Liver (tissue), 9 donors: ENCODE results near the gene PKD1L1. TPM values are rescaled to one million over a fixed set of nuclear protein-coding genes. Genes with fewer than 3 reads are reported as not detected.
"Not testable (repeated sequence)": the region's sequence is repeated elsewhere in the genome, so short reads cannot be mapped to it uniquely, and the experiment has no call there.

ENCODE experiments used
- DNase-seq: peaks from one replicate; pipeline ENCODE4 v3.0.0-alpha.2; 2017; ENCODE audit warnings: low spot score
- H3K27ac ChIP-seq, 2 donors: one replicate each; pipeline ENCODE4 v1.7.0; 2013; ENCODE audit warnings: inconsistent platforms in 2 of 2, low read length in 2 of 2, control low read depth in 1 of 2, low read depth in 1 of 2, mild to moderate bottlenecking in 1 of 2
- H3K27me3 ChIP-seq, 4 donors: one replicate each; pipeline versions ENCODE4 v1.6.1 to v1.7.0; 2013; ENCODE audit warnings: low read length in 3 of 4, inconsistent platforms in 1 of 4, mild to moderate bottlenecking in 1 of 4, moderate library complexity in 1 of 4; ENCODE audit not compliant: control insufficient read depth in 4 of 4, insufficient read depth in 4 of 4
- H3K36me3 ChIP-seq, 4 donors: one replicate each; pipeline versions ENCODE4 v1.6.1 to v1.7.0; 2013; ENCODE audit warnings: low read length in 3 of 4, mild to moderate bottlenecking in 3 of 4, low read depth in 1 of 4, moderate library complexity in 1 of 4; ENCODE audit not compliant: control insufficient read depth in 4 of 4, insufficient read depth in 3 of 4
- H3K4me1 ChIP-seq, 4 donors: one replicate each; pipeline versions ENCODE4 v1.6.1 to v1.7.0; 2013; ENCODE audit warnings: low read length in 3 of 4, mild to moderate bottlenecking in 3 of 4, moderate library complexity in 1 of 4; ENCODE audit not compliant: control insufficient read depth in 4 of 4, insufficient read depth in 4 of 4
- H3K4me3 ChIP-seq, 3 donors: one replicate each; pipeline versions ENCODE4 v1.6.1 to v1.7.0; 2013; ENCODE audit warnings: low read length in 3 of 3, control low read depth in 1 of 3, low read depth in 1 of 3, mild to moderate bottlenecking in 1 of 3
- H3K9ac ChIP-seq, 2 donors: one replicate each; pipeline ENCODE4 v1.7.0; 2013; ENCODE audit warnings: low read length in 2 of 2, mild to moderate bottlenecking in 2 of 2, moderate library complexity in 2 of 2, control low read depth in 1 of 2, low read depth in 1 of 2
- H3K9me3 ChIP-seq, 4 donors: one replicate each; pipeline versions ENCODE4 v1.6.1 to v1.7.0; 2013; ENCODE audit warnings: low read length in 3 of 4; ENCODE audit not compliant: control insufficient read depth in 4 of 4
- ATF3 ChIP-seq: IDR thresholded peaks from 2 replicates; pipeline ENCODE4 v1.6.1; 2016; ENCODE audit warnings: antibody characterized with exemption
- CTCF ChIP-seq: fragments of 150-350 bp; IDR thresholded peaks from 2 replicates; pipeline ENCODE4 v1.5.1; 2017; ENCODE audit warnings: improper control_type of control experiment, low read depth, low read length; ENCODE audit not compliant: missing input control
- EGR1 ChIP-seq, 2 donors: IDR thresholded peaks; 2 replicates each; pipeline ENCODE4 v1.6.1; 2016 to 2018; ENCODE audit warnings: antibody characterized with exemption in 2 of 2, low read depth in 2 of 2
- FOXA1 ChIP-seq: IDR thresholded peaks from 2 replicates; pipeline ENCODE4 v1.6.1; 2016; ENCODE audit warnings: antibody characterized with exemption
- GABPA ChIP-seq, 2 donors: IDR thresholded peaks in 1 of 2; conservative IDR thresholded peaks in 1 of 2; 2 replicates each; pipeline ENCODE4 v1.6.1; 2016; ENCODE audit warnings: antibody characterized with exemption in 2 of 2, mild to moderate bottlenecking in 1 of 2, moderate library complexity in 1 of 2
- HNF4A ChIP-seq, 2 donors: conservative IDR thresholded peaks; 2 replicates each; pipeline ENCODE4 v1.6.1; 2016; ENCODE audit warnings: antibody characterized with exemption in 2 of 2, mild to moderate bottlenecking in 2 of 2
- HNF4G ChIP-seq: IDR thresholded peaks from 2 replicates; pipeline ENCODE4 v1.6.1; 2016; ENCODE audit warnings: antibody characterized with exemption
- JUND ChIP-seq, 2 donors: IDR thresholded peaks; 2 replicates each; pipeline ENCODE4 v1.6.1; 2016; ENCODE audit warnings: antibody characterized with exemption in 2 of 2
- NR2F2 ChIP-seq: IDR thresholded peaks from 2 replicates; pipeline ENCODE4 v1.6.1; 2016; ENCODE audit warnings: antibody characterized with exemption
- RAD21 ChIP-seq, 2 donors: IDR thresholded peaks; 2 replicates each; pipeline ENCODE4 v1.6.1; 2016; ENCODE audit warnings: antibody characterized with exemption in 2 of 2, mild to moderate bottlenecking in 2 of 2
- RXRA ChIP-seq, 2 donors: IDR thresholded peaks; 2 replicates each; pipeline ENCODE4 v1.6.1; 2017 to 2018; ENCODE audit warnings: antibody characterized with exemption in 2 of 2, mild to moderate bottlenecking in 1 of 2
- TAF1 ChIP-seq: conservative IDR thresholded peaks from 2 replicates; pipeline ENCODE4 v1.6.1; 2016; ENCODE audit warnings: antibody characterized with exemption, mild to moderate bottlenecking
- YY1 ChIP-seq: IDR thresholded peaks from 2 replicates; pipeline ENCODE4 v1.6.1; 2016; ENCODE audit warnings: antibody characterized with exemption, mild to moderate bottlenecking
- ZBTB33 ChIP-seq: IDR thresholded peaks from 2 replicates; pipeline ENCODE4 v1.6.1; 2016; ENCODE audit warnings: antibody characterized with exemption
- WGBS: extraction: QIAGEN DNeasy Blood & Tissue Kit; methylation state at CpG from one replicate; pipeline ENCODE4 v1.1.7; 2013; 5-methylcytosine and 5-hydroxymethylcytosine counted together
- polyA plus RNA-seq, 2 donors: library from polyadenylated mRNA; stranded (reverse) in 1 of 2; unstranded in 1 of 2; fragments of 200-250 nt in 1 of 2; fragments of >200 nt in 1 of 2; fragmentation: Nextera tagmentation in 1 of 2; extraction: Ambion mirVana in 1 of 2; gene quantifications; one replicate each; pipeline versions ENCODE4 v1.2.1 to v1.2.3, GENCODE V29; 2013 to 2015
- total RNA-seq, 2 donors: library from RNA; depleted of rRNA; stranded (reverse); fragments of >200 nt; gene quantifications; one replicate each; pipeline ENCODE4 v1.2.3, GENCODE V29; 2014
- TF ChIP-seq, protein P1 (sequence below): IDR thresholded peaks from 2 replicates; pipeline ENCODE4 v1.6.1; 2016; ENCODE audit warnings: antibody characterized with exemption
- TF ChIP-seq, protein P2 (sequence below): IDR thresholded peaks from 2 replicates; pipeline ENCODE4 v1.6.1; 2016; ENCODE audit warnings: antibody characterized with exemption, mild to moderate bottlenecking
- donor health status: healthy.
- donor health status: healthy.
- donor health status: healthy.
- donor health status: healthy.
- donor health status: healthy.

The PKD1L1 gene
- total and polyA plus RNA-seq, 4 donors, result 0.08 to 0.25 (median 0.11) TPM

DNA sequence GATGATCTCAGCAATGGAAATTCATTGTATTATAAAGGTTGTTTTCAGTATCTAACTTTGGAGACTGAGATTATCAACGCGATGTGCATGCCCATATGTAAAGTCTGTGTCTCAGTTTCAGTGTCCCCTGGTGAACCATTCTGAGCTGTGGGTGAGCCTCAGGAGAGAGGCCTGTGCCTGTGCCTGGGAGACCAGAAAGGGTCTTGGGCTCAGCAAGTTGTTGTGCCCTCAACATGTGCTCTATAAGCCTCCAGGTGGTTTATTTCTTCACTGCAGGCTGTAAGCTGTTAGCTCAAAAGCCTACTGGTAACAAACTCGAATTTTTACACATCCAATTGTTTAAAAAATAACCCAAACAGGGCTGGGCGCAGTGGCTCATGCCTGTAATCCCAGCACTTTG, 151.9 kb downstream of the PKD1L1 start:
- Histone ChIP-seq H3K4me3 (no peak overlapping the region), H3K36me3 (no peaks in the 10 kb centered on the region), H3K4me1 (no peaks in the 10 kb centered on the region), H3K9ac (no peak overlapping the region), H3K27ac (no peak overlapping the region), H3K9me3 (no peaks in the 10 kb centered on the region), H3K27me3 (no peaks in the 10 kb centered on the region)
- TF ChIP-seq ATF3, result no peak
- TF ChIP-seq YY1, result no peak
- no peak for TF ChIP-seq HNF4A (conservative IDR thresholded peaks at IDR 0.05)
- TF ChIP-seq RAD21 (IDR thresholded peaks at IDR 0.05), result no peak
- TF ChIP-seq, protein P1, sequence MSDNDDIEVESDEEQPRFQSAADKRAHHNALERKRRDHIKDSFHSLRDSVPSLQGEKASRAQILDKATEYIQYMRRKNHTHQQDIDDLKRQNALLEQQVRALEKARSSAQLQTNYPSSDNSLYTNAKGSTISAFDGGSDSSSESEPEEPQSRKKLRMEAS, result no peak
- no peak for TF ChIP-seq EGR1 (IDR thresholded peaks at IDR 0.05; ENCODE audit: low read depth in 2 of 2)
- no peak for TF ChIP-seq ZBTB33
- no peak for TF ChIP-seq FOXA1
- TF ChIP-seq HNF4G, result no peak
- no peak for TF ChIP-seq GABPA (IDR thresholded peaks at IDR 0.05 in 1 of 2, conservative IDR thresholded peaks at IDR 0.05 in 1 of 2)
- TF ChIP-seq TAF1, result no peak
- TF ChIP-seq CTCF, result no peak
- TF ChIP-seq, protein P2, sequence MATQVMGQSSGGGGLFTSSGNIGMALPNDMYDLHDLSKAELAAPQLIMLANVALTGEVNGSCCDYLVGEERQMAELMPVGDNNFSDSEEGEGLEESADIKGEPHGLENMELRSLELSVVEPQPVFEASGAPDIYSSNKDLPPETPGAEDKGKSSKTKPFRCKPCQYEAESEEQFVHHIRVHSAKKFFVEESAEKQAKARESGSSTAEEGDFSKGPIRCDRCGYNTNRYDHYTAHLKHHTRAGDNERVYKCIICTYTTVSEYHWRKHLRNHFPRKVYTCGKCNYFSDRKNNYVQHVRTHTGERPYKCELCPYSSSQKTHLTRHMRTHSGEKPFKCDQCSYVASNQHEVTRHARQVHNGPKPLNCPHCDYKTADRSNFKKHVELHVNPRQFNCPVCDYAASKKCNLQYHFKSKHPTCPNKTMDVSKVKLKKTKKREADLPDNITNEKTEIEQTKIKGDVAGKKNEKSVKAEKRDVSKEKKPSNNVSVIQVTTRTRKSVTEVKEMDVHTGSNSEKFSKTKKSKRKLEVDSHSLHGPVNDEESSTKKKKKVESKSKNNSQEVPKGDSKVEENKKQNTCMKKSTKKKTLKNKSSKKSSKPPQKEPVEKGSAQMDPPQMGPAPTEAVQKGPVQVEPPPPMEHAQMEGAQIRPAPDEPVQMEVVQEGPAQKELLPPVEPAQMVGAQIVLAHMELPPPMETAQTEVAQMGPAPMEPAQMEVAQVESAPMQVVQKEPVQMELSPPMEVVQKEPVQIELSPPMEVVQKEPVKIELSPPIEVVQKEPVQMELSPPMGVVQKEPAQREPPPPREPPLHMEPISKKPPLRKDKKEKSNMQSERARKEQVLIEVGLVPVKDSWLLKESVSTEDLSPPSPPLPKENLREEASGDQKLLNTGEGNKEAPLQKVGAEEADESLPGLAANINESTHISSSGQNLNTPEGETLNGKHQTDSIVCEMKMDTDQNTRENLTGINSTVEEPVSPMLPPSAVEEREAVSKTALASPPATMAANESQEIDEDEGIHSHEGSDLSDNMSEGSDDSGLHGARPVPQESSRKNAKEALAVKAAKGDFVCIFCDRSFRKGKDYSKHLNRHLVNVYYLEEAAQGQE, result no peak
- TF ChIP-seq NR2F2, result no peak
- no peak for TF ChIP-seq RXRA (IDR thresholded peaks at IDR 0.05)
- WGBS, result 87% methylated on average over 4 of the region's 4 CpGs
- DNase-seq, result no peak

- no peaks in the 10 kb centered on the region for H3K36me3 ChIP-seq
- H3K4me3 ChIP-seq, result no peak overlapping the region
- no peaks in the 10 kb centered on the region for H3K9me3 ChIP-seq
- 91% methylated on average over 2 of the region's 2 CpGs for WGBS
- no peak overlapping the region for H3K9ac ChIP-seq
- H3K27me3 ChIP-seq, result no peaks in the 10 kb centered on the region
- no peaks in the 10 kb centered on the region for H3K4me1 ChIP-seq
- DNase-seq, result no peak
- no peak overlapping the region for H3K27ac ChIP-seq
- TF ChIP-seq HNF4A (conservative IDR thresholded peaks at IDR 0.05) (no peak), FOXA1 (no peak), JUND (IDR thresholded peaks at IDR 0.05) (no peak), RAD21 (IDR thresholded peaks at IDR 0.05) (no peak), HNF4G (no peak), NR2F2 (no peak), CTCF (no peak), GABPA (IDR thresholded peaks at IDR 0.05 in 1 of 2, conservative IDR thresholded peaks at IDR 0.05 in 1 of 2) (no peak), RXRA (IDR thresholded peaks at IDR 0.05) (no peak), EGR1 (IDR thresholded peaks at IDR 0.05; ENCODE audit: low read depth in 2 of 2) (no peak), TAF1 (no peak), ATF3 (no peak)
Measured at GRCh38 chr7:47795631-47796030, 152.6 kb downstream of the PKD1L1 start.

- DNase-seq, H3K9me3 ChIP-seq, H3K4me1 ChIP-seq, H3K4me3 ChIP-seq, H3K27ac ChIP-seq, H3K36me3 ChIP-seq, H3K9ac ChIP-seq, H3K27me3 ChIP-seq: not testable (repeated sequence)
Measured at GRCh38 chr7:47795126-47795525, 153.1 kb downstream of the PKD1L1 start.
